Dendritic cell treated with granulocyte-macrophage colony-stimulating factor and Interleukin-4, amounts not matched to agents 40 ng/mL and 50 ng/mL, for 4 days (primary cell): Measurements from ENCODE around the gene LGR4.

Experiments
- H3K27ac Mint-ChIP-seq: one replicate; pipeline ENCODE4 v1.8.0; 2022; ENCODE audit warnings: mild to moderate bottlenecking, mixed read lengths
- H3K27me3 Mint-ChIP-seq: one replicate; pipeline ENCODE4 v1.8.0; 2022; ENCODE audit warnings: mild to moderate bottlenecking, mixed read lengths
- H3K36me3 Mint-ChIP-seq: one replicate; pipeline ENCODE4 v1.8.0; 2022; ENCODE audit warnings: low read depth, mixed read lengths
- H3K4me1 Mint-ChIP-seq: one replicate; pipeline ENCODE4 v1.8.0; 2022; ENCODE audit warnings: low read depth, mixed read lengths
- H3K4me3 Mint-ChIP-seq: one replicate; pipeline ENCODE4 v1.8.0; 2022; ENCODE audit warnings: mild to moderate bottlenecking, moderate library complexity, mixed read lengths
- H3K9me3 Mint-ChIP-seq: one replicate; pipeline ENCODE4 v1.8.0; 2022; ENCODE audit warnings: mixed read lengths
- intact Hi-C: fragments of 100-400 bp; cut with micrococcal nuclease; formaldehyde crosslinking; loops from one replicate; pipeline ENCODE4 v1.15.0; 2022

Gene LGR4

GRCh38 chr11:27443227-27443626 lies 29.4 kb downstream of the LGR4 start:
- Mint-ChIP-seq H3K9me3 (no peaks in the 10 kb centered on the region), H3K4me3 (no peak overlapping the region), H3K4me1 (no peaks in the 10 kb centered on the region), H3K36me3 (no peaks in the 10 kb centered on the region), H3K27me3 (peaks cover 1% of the 10 kb centered on the region), H3K27ac (no peak overlapping the region)
- intact Hi-C loops: no loop called here

- H3K27ac Mint-ChIP-seq: no peak overlapping the region
- no peaks in the 10 kb centered on the region for H3K4me1 Mint-ChIP-seq
- H3K4me3 Mint-ChIP-seq: no peak overlapping the region
- H3K36me3 Mint-ChIP-seq: no peaks in the 10 kb centered on the region
- H3K9me3 Mint-ChIP-seq: no peaks in the 10 kb centered on the region
- H3K27me3 Mint-ChIP-seq: peaks cover 1% of the 10 kb centered on the region
- intact Hi-C loops: no loop called here
These were observed 32.5 kb downstream of the LGR4 start for GRCh38 chr11:27440090-27440489.

GRCh38 chr11:27438595-27438981 lies 34.0 kb downstream of the LGR4 start:
- intact Hi-C loops: no loop called here
- H3K36me3 Mint-ChIP-seq: no peaks in the 10 kb centered on the region
- peaks cover 1% of the 10 kb centered on the region for H3K27me3 Mint-ChIP-seq
- no peak overlapping the region for H3K4me3 Mint-ChIP-seq
- H3K9me3 Mint-ChIP-seq: no peaks in the 10 kb centered on the region
- H3K4me1 Mint-ChIP-seq: no peaks in the 10 kb centered on the region
- H3K27ac Mint-ChIP-seq: no peak overlapping the region

- Mint-ChIP-seq H3K4me1 (no peaks in the 10 kb centered on the region), H3K27ac (no peak overlapping the region), H3K9me3 (no peaks in the 10 kb centered on the region), H3K4me3 (no peak overlapping the region), H3K27me3 (peaks cover 1% of the 10 kb centered on the region), H3K36me3 (no peaks in the 10 kb centered on the region)
- intact Hi-C loops: no loop called here
These were observed 34.6 kb downstream of the LGR4 start for GRCh38 chr11:27437829-27438594.

GRCh38 chr11:27436916-27437315 lies 35.7 kb downstream of the LGR4 start:
- no peaks in the 10 kb centered on the region for H3K36me3 Mint-ChIP-seq
- H3K4me3 Mint-ChIP-seq: no peak overlapping the region
- no peaks in the 10 kb centered on the region for H3K4me1 Mint-ChIP-seq
- no peaks in the 10 kb centered on the region for H3K9me3 Mint-ChIP-seq
- H3K27ac Mint-ChIP-seq: no peak overlapping the region
- intact Hi-C loops: no loop called here
- H3K27me3 Mint-ChIP-seq: peaks cover 1% of the 10 kb centered on the region

GRCh38 chr11:27433742-27434141 lies 38.8 kb downstream of the LGR4 start:
- H3K27ac Mint-ChIP-seq: no peak overlapping the region
- H3K4me3 Mint-ChIP-seq: no peak overlapping the region
- no peaks in the 10 kb centered on the region for H3K4me1 Mint-ChIP-seq
- no peaks in the 10 kb centered on the region for H3K27me3 Mint-ChIP-seq
- no peaks in the 10 kb centered on the region for H3K9me3 Mint-ChIP-seq
- no peaks in the 10 kb centered on the region for H3K36me3 Mint-ChIP-seq
- intact Hi-C loops: no loop called here

GRCh38 chr11:27431808-27432207 lies 40.8 kb downstream of the LGR4 start:
- no peaks in the 10 kb centered on the region for H3K4me1 Mint-ChIP-seq
- no peaks in the 10 kb centered on the region for H3K36me3 Mint-ChIP-seq
- no peaks in the 10 kb centered on the region for H3K9me3 Mint-ChIP-seq
- H3K27me3 Mint-ChIP-seq: no peaks in the 10 kb centered on the region
- no peak overlapping the region for H3K27ac Mint-ChIP-seq
- intact Hi-C loops: no loop called here
- H3K4me3 Mint-ChIP-seq: no peak overlapping the region

GRCh38 chr11:27429761-27430393 lies 42.7 kb downstream of the LGR4 start:
- Mint-ChIP-seq H3K27me3 (no peaks in the 10 kb centered on the region), H3K4me3 (no peak overlapping the region), H3K9me3 (no peaks in the 10 kb centered on the region), H3K36me3 (no peaks in the 10 kb centered on the region), H3K27ac (no peak overlapping the region), H3K4me1 (no peaks in the 10 kb centered on the region)
- intact Hi-C loops: no loop called here

GRCh38 chr11:27427183-27427980 lies 45.2 kb downstream of the LGR4 start:
- intact Hi-C loops: no loop called here
- H3K4me1 Mint-ChIP-seq: peaks cover 8% of the 10 kb centered on the region
- H3K27ac Mint-ChIP-seq: no peak overlapping the region
- no peak overlapping the region for H3K4me3 Mint-ChIP-seq
- no peaks in the 10 kb centered on the region for H3K27me3 Mint-ChIP-seq
- H3K36me3 Mint-ChIP-seq: no peaks in the 10 kb centered on the region
- H3K9me3 Mint-ChIP-seq: no peaks in the 10 kb centered on the region

- H3K4me3 Mint-ChIP-seq: no peak overlapping the region
- H3K36me3 Mint-ChIP-seq: no peaks in the 10 kb centered on the region
- peaks cover 8% of the 10 kb centered on the region for H3K4me1 Mint-ChIP-seq
- H3K9me3 Mint-ChIP-seq: no peaks in the 10 kb centered on the region
- intact Hi-C loops: no loop called here
- H3K27me3 Mint-ChIP-seq: no peaks in the 10 kb centered on the region
- no peak overlapping the region for H3K27ac Mint-ChIP-seq
These were observed 46.8 kb downstream of the LGR4 start for GRCh38 chr11:27425814-27426213.

GRCh38 chr11:27423125-27423524 lies 49.5 kb downstream of the LGR4 start:
- Mint-ChIP-seq H3K27me3 (no peaks in the 10 kb centered on the region), H3K27ac (no peak overlapping the region), H3K36me3 (no peaks in the 10 kb centered on the region), H3K9me3 (no peaks in the 10 kb centered on the region), H3K4me3 (no peak overlapping the region), H3K4me1 (peaks cover 8% of the 10 kb centered on the region)
- intact Hi-C loops: no loop called here

- Mint-ChIP-seq H3K9me3 (no peaks in the 10 kb centered on the region), H3K4me3 (no peak overlapping the region), H3K27ac (no peak overlapping the region), H3K36me3 (no peaks in the 10 kb centered on the region), H3K27me3 (no peaks in the 10 kb centered on the region), H3K4me1 (peaks cover 8% of the 10 kb centered on the region)
- intact Hi-C loops: no loop called here
These were observed 50.6 kb downstream of the LGR4 start for GRCh38 chr11:27421819-27422494.

GRCh38 chr11:27420722-27421572 lies 51.6 kb downstream of the LGR4 start:
- Mint-ChIP-seq H3K27ac (no peak overlapping the region), H3K27me3 (no peaks in the 10 kb centered on the region), H3K9me3 (no peaks in the 10 kb centered on the region), H3K4me3 (no peak overlapping the region), H3K36me3 (no peaks in the 10 kb centered on the region), H3K4me1 (peaks cover 8% of the 10 kb centered on the region)
- intact Hi-C loops: no loop called here
